H1 (cell line): Measurements from ENCODE around the gene EMD. TPM values are rescaled to one million over a fixed set of nuclear protein-coding genes. Genes with fewer than 3 reads are reported as not detected.
A peak's percentile ranks its signal among the peaks of the same experiment; 100 is the strongest.

Experiments
- CTCF ChIA-PET: fragments of 300-600 bp; sonication (Branson Sonifier 250); formaldehyde crosslinking; loops from one replicate; lab custom pipeline; 2021; ENCODE audit not compliant: partially characterized antibody; lab: Charles Lee
- POLR2A ChIA-PET: fragments of 300-600 bp; sonication (Branson Sonifier 250); formaldehyde crosslinking; loops from one replicate; lab custom pipeline; 2021; ENCODE audit warnings: inconsistent platforms; ENCODE audit not compliant: partially characterized antibody; lab: Charles Lee
- DNase-seq, 2 experiments: peaks; one replicate each; pipeline versions ENCODE4 v3.0.0 to v3.0.0-alpha.2; 2010 to 2022; ENCODE audit warnings: low spot score in 2 of 2, low read depth in 1 of 2, mixed read lengths in 1 of 2
- FAIRE-seq: peaks from 2 replicates; lab custom pipeline; 2011; peaks lifted over from hg19 to GRCh38; lab: Jason Lieb, UNC
- H2AFZ ChIP-seq: 2 replicates; pipeline ENCODE4 v1.8.1; 2012; ENCODE audit warnings: low read length, inconsistent platforms
- H2AK5ac ChIP-seq: 2 replicates; pipeline ENCODE4 v1.6.1; 2013; ENCODE audit warnings: low read depth, low read length
- H2BK120ac ChIP-seq: replicated peaks from 2 replicates; pipeline ENCODE3; 2013; ENCODE audit warnings: low read depth, low read length, inconsistent platforms
- H2BK12ac ChIP-seq: 2 replicates; pipeline ENCODE4 v1.6.1; 2013; ENCODE audit warnings: low read depth, low read length
- H2BK15ac ChIP-seq: 2 replicates; pipeline ENCODE4 v1.6.1; 2013; ENCODE audit warnings: low read length
- H2BK20ac ChIP-seq: 2 replicates; pipeline ENCODE4 v1.6.1; 2013; ENCODE audit warnings: low read length
- H2BK5ac ChIP-seq: 2 replicates; pipeline ENCODE4 v1.6.1; 2013; ENCODE audit warnings: low read depth, low read length
- H3K14ac ChIP-seq: 2 replicates; pipeline ENCODE4 v1.6.1; 2013; ENCODE audit warnings: inconsistent platforms; ENCODE audit not compliant: insufficient read length
- H3K18ac ChIP-seq: 2 replicates; pipeline ENCODE4 v1.6.1; 2013; ENCODE audit warnings: low read length; ENCODE audit errors: extremely low read depth
- H3K23ac ChIP-seq: 2 replicates; pipeline ENCODE4 v1.6.1; 2013; ENCODE audit warnings: inconsistent platforms; ENCODE audit not compliant: insufficient read length
- H3K23me2 ChIP-seq: 2 replicates; pipeline ENCODE4 v1.6.1; 2013; ENCODE audit warnings: low read depth, low read length
- H3K27ac ChIP-seq: 2 replicates; pipeline ENCODE4 v1.6.1; 2011; ENCODE audit warnings: low read depth, low read length, inconsistent platforms
- H3K27me3 ChIP-seq, 4 experiments: replicated peaks in 1 of 4; 1 replicate in 1 of 4; 2 replicates in 3 of 4; pipeline versions ENCODE4 v1.6.1 to v1.8.1; 2011 to 2013; ENCODE audit warnings: low read length in 3 of 4, mild to moderate bottlenecking in 3 of 4, inconsistent platforms in 2 of 4, mixed read lengths in 2 of 4, moderate library complexity in 1 of 4; ENCODE audit not compliant: control insufficient read depth in 3 of 4, insufficient read depth in 3 of 4; ENCODE audit errors: extremely low read depth in 1 of 4
- H3K36me3 ChIP-seq, 4 experiments: 2 replicates each; pipeline versions ENCODE4 v1.6.1 to v1.8.1; 2011 to 2013; ENCODE audit warnings: mild to moderate bottlenecking in 4 of 4, low read length in 3 of 4, moderate library complexity in 2 of 4, control low read depth in 1 of 4, inconsistent platforms in 1 of 4; ENCODE audit not compliant: insufficient read depth in 4 of 4, control insufficient read depth in 2 of 4
- H3K4ac ChIP-seq: replicated peaks from 2 replicates; pipeline ENCODE3; 2013; ENCODE audit warnings: low read length, low read depth, mixed read lengths, inconsistent platforms; ENCODE audit not compliant: insufficient read length
- H3K4me1 ChIP-seq, 4 experiments: replicated peaks in 1 of 4; 1 replicate in 1 of 4; 2 replicates in 3 of 4; pipeline versions ENCODE4 v1.6.1 to v1.8.1; 2011 to 2013; ENCODE audit warnings: low read length in 3 of 4, inconsistent platforms in 2 of 4, mixed read lengths in 1 of 4; ENCODE audit not compliant: insufficient read depth in 4 of 4, control insufficient read depth in 3 of 4
- H3K4me2 ChIP-seq, 2 experiments: 2 replicates each; pipeline versions ENCODE4 v1.6.1 to v1.8.1; 2011 to 2013; ENCODE audit warnings: low read depth in 2 of 2, low read length in 2 of 2, control low read depth in 1 of 2, inconsistent platforms in 1 of 2, mild to moderate bottlenecking in 1 of 2; ENCODE audit not compliant: insufficient read depth in 1 of 2
- H3K4me3 ChIP-seq, 4 experiments: fragments of 200-600, 300-600 bp in 1 of 4; sonication (generic), shearing (Covaris generic), sonication (Bioruptor Twin) in 1 of 4; 2 replicates each; pipeline versions ENCODE4 v1.5.1 to v1.8.1; 2011 to 2016; ENCODE audit warnings: low read length in 4 of 4, low read depth in 3 of 4, control low read depth in 2 of 4, inconsistent platforms in 2 of 4, mild to moderate bottlenecking in 2 of 4, mixed read lengths in 1 of 4, moderate library complexity in 1 of 4; ENCODE audit not compliant: insufficient read depth in 2 of 4; ENCODE audit errors: extremely low read depth in 1 of 4
- H3K56ac ChIP-seq: replicated peaks from 2 replicates; pipeline ENCODE3; 2013; ENCODE audit warnings: low read depth, mild to moderate bottlenecking, mixed read lengths, low read length, inconsistent platforms; ENCODE audit not compliant: insufficient read length
- H3K79me1 ChIP-seq: 2 replicates; pipeline ENCODE4 v1.6.1; 2013; ENCODE audit warnings: low read depth, low read length, control low read depth
- H3K79me2 ChIP-seq, 2 experiments: 2 replicates each; pipeline versions ENCODE4 v1.6.1 to v1.8.1; 2012 to 2013; ENCODE audit warnings: low read length in 2 of 2, mild to moderate bottlenecking in 2 of 2, inconsistent platforms in 1 of 2; ENCODE audit not compliant: insufficient read depth in 2 of 2, control insufficient read depth in 1 of 2
- H3K9ac ChIP-seq, 4 experiments: replicated peaks in 1 of 4; 1 replicate in 1 of 4; 2 replicates in 3 of 4; pipeline versions ENCODE4 v1.6.1 to v1.8.1; 2011 to 2013; ENCODE audit warnings: low read depth in 3 of 4, low read length in 3 of 4, control low read depth in 2 of 4, mild to moderate bottlenecking in 2 of 4, moderate library complexity in 2 of 4, inconsistent platforms in 1 of 4; ENCODE audit errors: extremely low read depth in 1 of 4
- H3K9me3 ChIP-seq, 2 experiments: 2 replicates each; pipeline versions ENCODE4 v1.6.1 to v1.8.1; 2012 to 2013; ENCODE audit warnings: mild to moderate bottlenecking in 2 of 2, moderate library complexity in 2 of 2, control low read depth in 1 of 2, inconsistent platforms in 1 of 2, low read depth in 1 of 2, low read length in 1 of 2, mixed read lengths in 1 of 2; ENCODE audit not compliant: insufficient read depth in 2 of 2
- H4K20me1 ChIP-seq, 2 experiments: replicated peaks in 1 of 2; 2 replicates each; pipeline versions ENCODE3 to v1.8.1; 2011 to 2013; ENCODE audit warnings: inconsistent platforms in 2 of 2, low read length in 2 of 2, mild to moderate bottlenecking in 1 of 2; ENCODE audit not compliant: insufficient read depth in 2 of 2, control insufficient read depth in 1 of 2
- H4K5ac ChIP-seq: 2 replicates; pipeline ENCODE4 v1.6.1; 2013; ENCODE audit warnings: low read length, low read depth, mixed read lengths, inconsistent platforms; ENCODE audit not compliant: insufficient read length
- H4K8ac ChIP-seq: 2 replicates; pipeline ENCODE4 v1.8.0; 2013; ENCODE audit warnings: mild to moderate bottlenecking, moderate library complexity, low read length, inconsistent platforms; ENCODE audit not compliant: insufficient read depth; ENCODE audit errors: extremely low read depth
- H4K91ac ChIP-seq: replicated peaks from 2 replicates; pipeline ENCODE3; 2013; ENCODE audit warnings: low read length, mixed read lengths, inconsistent platforms; ENCODE audit not compliant: insufficient read length
- GABPA ChIP-seq: IDR thresholded peaks from 2 replicates; pipeline ENCODE4 v1.6.1; 2011; ENCODE audit warnings: mild to moderate bottlenecking, low read length, moderate library complexity, borderline replicate concordance; ENCODE audit not compliant: insufficient read depth
- POLR2A ChIP-seq, 2 experiments: IDR thresholded peaks; 1 replicate in 1 of 2; 2 replicates in 1 of 2; pipeline ENCODE4 v1.6.1; 2011; ENCODE audit warnings: low read depth in 2 of 2, low read length in 2 of 2, mild to moderate bottlenecking in 2 of 2; ENCODE audit errors: control extremely low read depth in 1 of 2
- SP1 ChIP-seq: IDR thresholded peaks from 2 replicates; pipeline ENCODE4 v1.6.1; 2011; ENCODE audit warnings: low read depth, low read length
- WGBS, 2 experiments: shearing (Covaris generic) in 1 of 2; methylation state at CpG; one replicate each; pipeline versions ENCODE4 v1.1.6 to v1.1.7; 2013 to 2015; ENCODE audit warnings: low lambda C conversion rate in 2 of 2, mixed read lengths in 2 of 2, inconsistent platforms in 1 of 2, low coverage in 1 of 2, missing lambda C conversion rate in 1 of 2; ENCODE audit not compliant: insufficient replicate concordance in 2 of 2, insufficient coverage in 1 of 2, insufficient read length in 1 of 2; ENCODE audit errors: extremely low coverage in 1 of 2, missing lambda C conversion rate in 1 of 2; 5-methylcytosine and 5-hydroxymethylcytosine counted together
- polyA plus RNA-seq, 7 experiments: library from polyadenylated mRNA; depleted of rRNA in 3 of 7; stranded (reverse) in 5 of 7; unstranded in 2 of 7; fragments of >200 nt in 5 of 7; fragments of 200-250 nt in 2 of 7; gene quantifications; 1 replicate in 5 of 7; 2 replicates in 1 of 7; 4 replicates in 1 of 7; pipeline versions ENCODE4 v1.2.1 to v1.2.3, GENCODE V29; 2011 to 2013; ENCODE audit warnings: missing spikeins in 2 of 7, mixed read lengths in 2 of 7
- total RNA-seq: library from RNA; stranded (reverse); fragmentation: NEBNext Ultra II Directional; extraction: Animal tissue kit (Norgen Biotek cat#: 25700); gene quantifications from 2 replicates; pipeline ENCODE4 v1.2.1, GENCODE V29; 2021

Gene EMD
- total and polyA plus RNA-seq, 2 of the 8 experiments (the other 6 are each of a cell fraction or from before 2014, with no cell fraction given), result 45.5 to 109 TPM

- Histone ChIP-seq H4K20me1 (peaks cover 13 to 22% of the 10 kb centered on the region in 2 experiments), H2BK20ac (no peak overlapping the region), H4K5ac (peak overlapping the region; percentile 67), H2BK5ac (peak overlapping the region; percentile 96), H2BK120ac (peak overlapping the region; percentile 78), H3K14ac (no peak overlapping the region), H2AFZ (no peak overlapping the region), H3K56ac (peak overlapping the region; percentile 82), H2BK12ac (peak overlapping the region; percentile 27; the same call in 1 of the 2 replicates), H3K79me2 (peaks cover 8 to 50% of the 10 kb centered on the region in 2 experiments; a peak in 3 of 4 replicates), H2BK15ac (no peak overlapping the region), H3K23ac (no peak overlapping the region), H2AK5ac (0 out of 2 replicates have a peak overlapping the region, but pooled peaks have one; percentile 82), H4K8ac (peak overlapping the region; percentile 79), H3K9ac (peak overlapping the region; percentile 90 to 97 (median 92)), H3K23me2 (peaks cover 5% of the 10 kb centered on the region; the same call in 1 of the 2 replicates), H3K4me3 (peak overlapping the region; percentile 82 to 96 (median 90)), H3K9me3 (no peaks in the 10 kb centered on the region), H3K4me1 (peaks cover 0 to 15% (median 10%) of the 10 kb centered on the region in 4 experiments; a peak in 6 of 7 replicates), H3K27ac (peak overlapping the region; percentile 97), H4K91ac (peak overlapping the region; percentile 91), H3K4me2 (peak overlapping the region; percentile 82 to 86), H3K4ac (peak overlapping the region; percentile 94), H3K27me3 (no peaks in the 10 kb centered on the region; a peak in 2 of 7 replicates), H3K36me3 (peaks cover 17 to 45% (median 30%) of the 10 kb centered on the region in 4 experiments), H3K79me1 (peaks cover 3% of the 10 kb centered on the region; the same call in 1 of the 2 replicates), H3K18ac (peak overlapping the region; percentile 90)
- DNase-seq (peak in 1 of 2 experiments; percentile 65), FAIRE-seq (no peak)
- CTCF ChIA-PET, result no interaction called here
- POLR2A ChIA-PET, result interaction anchor here (0.9 to 11.8 kb wide), 11 partner anchors 8 to 421 kb away, joined by 3 to 348 read pairs (median 3); partner anchors contain the start of genes DNASE1L1, EMD, HCFC1 and RPL10
- WGBS, 2 experiments, result 3% methylated on average over 9 of the region's 13 CpGs; no CpG with 5 or more reads in 1 of the 2 experiments
- peak; percentile 27; the same call in 1 of the 2 replicates for TF ChIP-seq SP1
- no peak for TF ChIP-seq GABPA
- TF ChIP-seq POLR2A (IDR thresholded peaks at IDR 0.05; ENCODE audit: control extremely low read depth in 1 of 2, low read depth in 2 of 2, low read length in 2 of 2), result peak in 1 of 2 experiments; percentile 78; a peak in 2 of 3 replicates
These were observed 9.4 kb upstream of the EMD start for GRCh38 chrX:154369449-154370299.
